Testis (tissue), 2 donors: Measurements from ENCODE around the gene NOMO2.
"Not testable (repeated sequence)": the region's sequence is repeated elsewhere in the genome, so short reads cannot be mapped to it uniquely, and the experiment has no call there.

Experiments used
- POLR2A ChIP-seq: fragments of 450-650 bp; IDR thresholded peaks from one replicate; pipeline ENCODE4 v1.6.1; 2017; ENCODE audit warnings: antibody characterized with exemption, mild to moderate bottlenecking, moderate library complexity
- TF ChIP-seq, protein P1 (sequence below), 3 experiments: fragments of 450-650 bp in 2 of 3; fragments of 200-600 bp in 1 of 3; sonication (generic) in 1 of 3; IDR thresholded peaks; one replicate each; pipeline ENCODE4 v1.5.1; 2016 to 2019; ENCODE audit warnings: antibody characterized with exemption in 3 of 3, mild to moderate bottlenecking in 2 of 3, moderate library complexity in 1 of 3

GRCh38 chr16:18575945-18576344, 14.0 kb upstream of the NOMO2 start:
- TF ChIP-seq, protein P1, sequence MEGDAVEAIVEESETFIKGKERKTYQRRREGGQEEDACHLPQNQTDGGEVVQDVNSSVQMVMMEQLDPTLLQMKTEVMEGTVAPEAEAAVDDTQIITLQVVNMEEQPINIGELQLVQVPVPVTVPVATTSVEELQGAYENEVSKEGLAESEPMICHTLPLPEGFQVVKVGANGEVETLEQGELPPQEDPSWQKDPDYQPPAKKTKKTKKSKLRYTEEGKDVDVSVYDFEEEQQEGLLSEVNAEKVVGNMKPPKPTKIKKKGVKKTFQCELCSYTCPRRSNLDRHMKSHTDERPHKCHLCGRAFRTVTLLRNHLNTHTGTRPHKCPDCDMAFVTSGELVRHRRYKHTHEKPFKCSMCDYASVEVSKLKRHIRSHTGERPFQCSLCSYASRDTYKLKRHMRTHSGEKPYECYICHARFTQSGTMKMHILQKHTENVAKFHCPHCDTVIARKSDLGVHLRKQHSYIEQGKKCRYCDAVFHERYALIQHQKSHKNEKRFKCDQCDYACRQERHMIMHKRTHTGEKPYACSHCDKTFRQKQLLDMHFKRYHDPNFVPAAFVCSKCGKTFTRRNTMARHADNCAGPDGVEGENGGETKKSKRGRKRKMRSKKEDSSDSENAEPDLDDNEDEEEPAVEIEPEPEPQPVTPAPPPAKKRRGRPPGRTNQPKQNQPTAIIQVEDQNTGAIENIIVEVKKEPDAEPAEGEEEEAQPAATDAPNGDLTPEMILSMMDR (IDR thresholded peaks at IDR 0.05), result not testable (repeated sequence)
- TF ChIP-seq POLR2A, result not testable (repeated sequence)
